ENCODE data around the gene MYT1.

MYT1 gene

DNA sequence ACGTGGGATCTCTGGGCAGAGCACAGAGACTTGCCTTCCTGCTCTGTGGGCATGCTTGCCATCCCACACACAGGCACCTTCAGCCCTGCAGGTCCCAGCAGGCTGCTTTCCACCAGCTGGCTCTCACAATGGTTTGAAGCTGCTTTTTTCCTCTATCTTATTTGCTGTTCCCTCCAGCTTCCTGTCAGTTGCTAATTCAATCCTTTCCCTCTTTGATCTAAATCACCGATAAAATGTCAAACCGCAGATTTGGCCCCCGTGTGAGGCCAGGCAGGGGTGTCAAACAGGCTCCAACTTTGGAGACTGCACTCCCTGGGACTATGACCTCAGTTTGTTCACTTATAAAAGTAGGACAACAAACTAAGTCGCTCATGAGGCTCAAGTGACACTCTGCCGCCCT, 50.7 kb downstream of the MYT1 start:
- no peak overlapping the region for H3K4me3 ChIP-seq (ENCODE audit: low read depth, low read length)
- TF ChIP-seq, protein P1, sequence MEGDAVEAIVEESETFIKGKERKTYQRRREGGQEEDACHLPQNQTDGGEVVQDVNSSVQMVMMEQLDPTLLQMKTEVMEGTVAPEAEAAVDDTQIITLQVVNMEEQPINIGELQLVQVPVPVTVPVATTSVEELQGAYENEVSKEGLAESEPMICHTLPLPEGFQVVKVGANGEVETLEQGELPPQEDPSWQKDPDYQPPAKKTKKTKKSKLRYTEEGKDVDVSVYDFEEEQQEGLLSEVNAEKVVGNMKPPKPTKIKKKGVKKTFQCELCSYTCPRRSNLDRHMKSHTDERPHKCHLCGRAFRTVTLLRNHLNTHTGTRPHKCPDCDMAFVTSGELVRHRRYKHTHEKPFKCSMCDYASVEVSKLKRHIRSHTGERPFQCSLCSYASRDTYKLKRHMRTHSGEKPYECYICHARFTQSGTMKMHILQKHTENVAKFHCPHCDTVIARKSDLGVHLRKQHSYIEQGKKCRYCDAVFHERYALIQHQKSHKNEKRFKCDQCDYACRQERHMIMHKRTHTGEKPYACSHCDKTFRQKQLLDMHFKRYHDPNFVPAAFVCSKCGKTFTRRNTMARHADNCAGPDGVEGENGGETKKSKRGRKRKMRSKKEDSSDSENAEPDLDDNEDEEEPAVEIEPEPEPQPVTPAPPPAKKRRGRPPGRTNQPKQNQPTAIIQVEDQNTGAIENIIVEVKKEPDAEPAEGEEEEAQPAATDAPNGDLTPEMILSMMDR (IDR thresholded peaks at IDR 0.05; ENCODE audit: low read depth, low read length): no peak

DNA sequence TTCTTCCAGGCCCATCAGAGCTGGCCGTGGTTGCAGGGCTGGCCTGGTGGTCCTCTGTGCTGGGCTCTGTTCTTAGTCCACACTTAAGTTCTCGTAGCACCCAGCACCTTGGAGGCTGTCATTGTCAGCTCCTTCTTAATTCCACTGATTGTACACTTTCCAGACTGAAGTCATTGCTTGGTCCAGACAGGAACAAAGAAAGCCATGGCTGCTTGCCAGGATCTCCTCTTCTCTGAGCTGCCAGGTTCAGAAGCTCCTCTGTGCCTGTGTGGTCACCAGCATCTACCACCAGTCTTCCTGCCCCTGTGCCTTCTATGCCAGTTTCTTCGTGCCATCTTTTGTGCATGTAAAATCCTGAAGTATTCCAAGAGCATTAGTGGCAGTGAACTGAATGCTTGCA, 51.8 kb downstream of the MYT1 start:
- no peak overlapping the region for H3K4me3 ChIP-seq (ENCODE audit: low read depth, low read length)
- TF ChIP-seq, protein P1 (IDR thresholded peaks at IDR 0.05; ENCODE audit: low read depth, low read length): no peak

DNA sequence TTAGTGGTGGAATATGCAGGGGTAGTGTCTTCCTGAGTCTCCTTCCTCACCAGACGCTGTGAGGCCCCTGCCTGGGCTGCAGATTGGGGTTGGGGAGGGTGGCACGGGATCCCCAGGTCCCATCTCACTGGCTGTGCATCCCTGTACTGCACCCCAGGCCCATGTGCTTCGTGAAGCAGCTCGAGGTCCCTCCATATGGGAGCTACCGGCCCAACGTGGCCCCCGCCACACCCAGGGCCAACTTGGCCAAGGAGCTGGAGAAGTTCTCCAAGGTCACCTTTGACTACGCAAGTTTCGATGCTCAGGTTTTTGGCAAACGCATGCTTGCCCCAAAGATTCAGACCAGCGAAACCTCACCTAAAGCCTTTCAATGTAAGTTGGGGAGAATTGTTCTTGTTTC, 52.7 kb downstream of the MYT1 start:
- TF ChIP-seq, protein P1 (IDR thresholded peaks at IDR 0.05; ENCODE audit: low read depth, low read length): no peak
- no peak overlapping the region for H3K4me3 ChIP-seq (ENCODE audit: low read depth, low read length)

DNA sequence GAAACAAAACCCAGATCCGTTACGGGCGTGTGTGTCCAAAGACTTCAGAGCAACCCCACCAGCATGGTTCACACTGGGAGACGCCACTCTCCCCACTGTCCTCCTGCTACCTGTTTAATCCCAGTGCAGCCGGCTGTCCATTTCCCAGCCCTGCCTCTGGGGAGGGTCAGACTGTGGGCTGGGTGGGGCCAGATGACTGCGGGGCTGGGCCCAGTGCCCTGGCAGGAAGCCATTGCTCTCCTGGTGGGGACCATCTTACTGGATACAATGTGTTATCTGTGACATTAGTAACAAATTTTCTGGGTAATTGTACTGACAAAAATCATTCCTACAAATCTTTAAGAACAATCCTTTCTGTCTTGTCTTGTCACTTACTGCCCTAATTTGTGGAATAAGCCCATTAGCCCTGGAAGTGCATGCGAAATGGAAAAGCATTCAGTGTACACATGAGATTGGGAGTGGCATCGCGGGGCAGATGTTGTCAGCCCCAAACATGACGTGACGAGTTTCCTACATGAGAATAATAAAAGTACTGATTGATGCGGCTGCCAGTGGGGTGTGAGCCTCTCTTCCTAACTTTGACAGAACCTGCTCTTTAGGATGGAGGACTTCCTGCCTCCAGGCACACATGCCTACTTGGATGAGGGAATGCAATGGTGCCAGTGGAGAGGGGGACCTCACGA, 53.4 kb downstream of the MYT1 start:
- no peak overlapping the region for H3K4me3 ChIP-seq (ENCODE audit: low read depth, low read length)
- TF ChIP-seq, protein P1 (IDR thresholded peaks at IDR 0.05; ENCODE audit: low read depth, low read length): no peak

DNA sequence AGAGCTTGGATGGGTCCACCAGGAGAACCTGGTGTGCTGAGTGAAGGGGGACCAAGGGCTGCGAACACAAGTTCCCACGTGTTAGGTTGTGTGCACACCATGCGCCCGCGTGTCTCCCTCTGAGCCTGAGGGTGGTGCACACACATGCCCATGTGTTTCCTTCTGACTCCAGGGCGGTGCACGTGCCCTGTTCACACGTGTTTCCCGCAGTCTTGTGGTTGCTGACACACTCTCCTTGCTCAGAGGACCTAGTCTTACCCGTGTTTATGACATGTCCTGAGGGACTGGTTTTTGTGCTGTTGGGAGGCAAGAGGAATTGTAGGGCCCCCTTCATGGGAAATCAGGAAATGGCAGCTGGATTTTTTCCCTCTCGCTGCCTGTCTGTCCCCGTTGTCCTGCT, 55.0 kb downstream of the MYT1 start:
- TF ChIP-seq, protein P1 (IDR thresholded peaks at IDR 0.05; ENCODE audit: low read depth, low read length): no peak

DNA sequence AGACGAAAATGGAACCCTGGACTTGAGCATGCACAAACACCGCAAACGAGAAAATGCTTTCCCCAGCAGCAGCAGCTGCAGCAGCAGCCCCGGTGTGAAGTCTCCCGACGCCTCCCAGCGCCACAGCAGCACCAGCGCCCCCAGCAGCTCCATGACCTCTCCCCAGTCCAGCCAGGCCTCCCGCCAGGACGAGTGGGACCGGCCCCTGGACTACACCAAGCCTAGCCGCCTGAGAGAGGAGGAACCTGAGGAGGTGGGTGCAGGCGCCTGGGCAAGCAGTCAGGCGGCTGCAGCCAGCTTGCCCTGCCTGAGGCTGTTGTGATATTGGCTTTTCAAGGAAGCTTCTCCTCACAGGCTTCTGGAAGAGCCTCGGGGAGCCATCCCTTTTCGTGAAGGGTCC, 55.5 kb downstream of the MYT1 start:
- no peak overlapping the region for H3K4me3 ChIP-seq (ENCODE audit: low read depth, low read length)
- TF ChIP-seq, protein P1 (IDR thresholded peaks at IDR 0.05; ENCODE audit: low read depth, low read length): no peak

More for the DNA sequence above, 55.0 kb downstream of the MYT1 start:
- H3K4me3 ChIP-seq (ENCODE audit: low read depth, low read length): no peak overlapping the region

DNA sequence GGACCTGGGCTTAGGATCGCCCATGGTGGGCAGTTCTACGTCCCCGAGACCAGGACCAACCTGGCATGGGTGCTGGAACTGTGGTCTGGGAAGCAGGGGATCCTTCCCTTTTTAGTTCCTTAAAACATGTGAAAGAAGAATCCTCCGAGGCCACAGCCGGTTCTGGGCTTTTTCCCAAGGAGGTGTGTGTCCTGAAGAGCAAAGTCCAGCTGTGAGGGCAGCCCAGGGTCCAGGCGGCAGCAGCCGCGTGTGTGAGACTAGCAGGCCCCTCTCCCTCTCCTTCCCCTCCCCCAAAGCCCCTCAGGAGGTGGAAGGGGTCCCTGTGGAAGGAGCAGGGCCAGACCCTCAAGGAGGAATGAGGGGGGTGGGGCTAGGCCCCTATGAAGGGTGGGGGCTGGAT, 56.2 kb downstream of the MYT1 start:
- TF ChIP-seq, protein P1 (IDR thresholded peaks at IDR 0.05; ENCODE audit: low read depth, low read length): no peak
- H3K4me3 ChIP-seq (ENCODE audit: low read depth, low read length): no peak overlapping the region
